ENCODE results near the gene MAPK1.
"Not testable (repeated sequence)": the region's sequence is repeated elsewhere in the genome, so short reads cannot be mapped to it uniquely, and the experiment has no call there.

MAPK1 gene

GRCh38 chr22:21790849-21791610, 76.4 kb downstream of the MAPK1 start:
- DNase-seq (ENCODE audit: low read depth), result not testable (repeated sequence)

DNA sequence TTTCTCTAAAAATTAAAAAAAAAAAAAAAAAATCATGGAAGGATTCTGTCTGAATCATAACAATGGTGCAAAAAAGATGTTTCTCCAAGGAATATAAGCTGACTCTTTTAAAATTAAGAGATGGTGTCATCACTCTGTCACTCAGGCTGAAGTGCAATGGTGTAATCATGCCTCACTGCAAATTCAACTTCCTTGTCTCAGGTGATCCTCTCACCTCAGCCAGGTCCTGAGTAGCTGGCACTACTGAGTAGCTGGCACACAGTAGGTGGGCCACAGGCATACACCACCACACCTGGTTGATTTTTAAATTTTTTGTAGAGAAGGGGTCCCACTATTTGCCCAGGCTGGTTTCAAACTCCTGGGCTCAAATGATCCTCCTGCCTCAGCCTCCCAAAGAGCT, 77.1 kb downstream of the MAPK1 start:
- DNase-seq (ENCODE audit: low read depth), result no peak

DNA sequence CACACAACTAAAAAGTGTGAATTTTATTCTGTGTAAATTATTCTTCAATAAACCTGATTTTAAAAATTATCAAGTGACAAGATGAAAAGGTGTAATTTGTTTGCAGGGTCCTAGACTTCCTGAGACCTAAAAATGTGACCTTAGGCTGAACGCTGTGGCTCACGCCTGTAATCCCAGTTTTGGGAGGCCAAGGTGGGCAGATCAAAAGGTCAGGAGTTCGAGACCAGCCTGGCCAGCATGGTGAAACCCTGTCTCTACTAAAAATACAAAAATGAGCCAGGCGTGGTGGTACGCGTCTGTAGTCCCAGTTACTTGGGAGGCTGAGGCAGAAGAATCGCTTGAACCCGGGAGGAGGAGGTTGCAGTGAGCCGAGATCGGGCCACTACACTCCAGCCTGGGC, 79.9 kb downstream of the MAPK1 start:
- not testable (repeated sequence) for DNase-seq (ENCODE audit: low read depth)

DNA sequence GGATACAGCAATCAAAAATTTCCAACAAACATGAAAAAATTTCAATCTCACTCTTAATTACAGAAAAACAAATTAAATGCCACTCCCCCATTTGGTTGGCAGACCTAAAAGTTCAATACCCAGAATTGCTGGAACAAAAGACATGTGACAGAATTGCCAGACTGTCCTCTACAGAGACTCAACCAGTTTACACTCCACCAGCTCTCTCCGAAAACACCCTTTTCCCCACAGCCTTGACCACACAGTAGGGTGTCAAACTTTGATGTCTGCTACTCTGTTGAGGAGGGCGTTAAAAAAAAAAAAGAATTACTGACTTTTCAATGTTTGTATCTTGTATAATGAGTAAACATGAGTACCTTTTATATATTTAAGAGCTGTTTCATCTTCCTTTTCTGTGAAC, 87.2 kb downstream of the MAPK1 start:
- DNase-seq (ENCODE audit: low read depth), result no peak

DNA sequence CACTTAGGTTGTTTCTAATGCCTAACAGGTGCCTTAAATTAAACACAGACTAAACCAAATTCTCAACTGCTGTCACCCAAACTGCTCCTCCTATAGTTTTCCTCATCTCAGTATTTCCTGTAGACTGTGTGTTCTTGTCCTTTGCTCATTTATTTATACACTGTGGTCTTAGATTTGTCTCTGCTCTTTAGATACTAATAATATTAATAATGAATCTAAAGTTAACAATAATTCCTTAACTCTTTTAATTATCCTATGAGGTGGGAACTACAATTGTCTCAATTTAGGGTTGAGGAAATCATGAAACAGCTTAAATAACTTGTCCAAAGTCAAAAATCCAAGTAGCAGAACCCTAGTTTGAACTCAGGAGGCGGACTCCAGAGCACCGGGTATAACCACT, 88.0 kb downstream of the MAPK1 start:
- DNase-seq (ENCODE audit: low read depth), result no peak

GRCh38 chr22:21778705-21779363, 88.6 kb downstream of the MAPK1 start:
- DNase-seq (ENCODE audit: low read depth), result no peak

- no peak for DNase-seq (ENCODE audit: low read depth)
These were observed 95.8 kb downstream of the MAPK1 start for GRCh38 chr22:21771631-21771976.

- no peak for DNase-seq (ENCODE audit: low read depth)
These were observed 99.0 kb downstream of the MAPK1 start for GRCh38 chr22:21768435-21768834.

- no peak for DNase-seq (ENCODE audit: low read depth)
These were observed 100.6 kb downstream of the MAPK1 start for GRCh38 chr22:21766691-21767462.

DNA sequence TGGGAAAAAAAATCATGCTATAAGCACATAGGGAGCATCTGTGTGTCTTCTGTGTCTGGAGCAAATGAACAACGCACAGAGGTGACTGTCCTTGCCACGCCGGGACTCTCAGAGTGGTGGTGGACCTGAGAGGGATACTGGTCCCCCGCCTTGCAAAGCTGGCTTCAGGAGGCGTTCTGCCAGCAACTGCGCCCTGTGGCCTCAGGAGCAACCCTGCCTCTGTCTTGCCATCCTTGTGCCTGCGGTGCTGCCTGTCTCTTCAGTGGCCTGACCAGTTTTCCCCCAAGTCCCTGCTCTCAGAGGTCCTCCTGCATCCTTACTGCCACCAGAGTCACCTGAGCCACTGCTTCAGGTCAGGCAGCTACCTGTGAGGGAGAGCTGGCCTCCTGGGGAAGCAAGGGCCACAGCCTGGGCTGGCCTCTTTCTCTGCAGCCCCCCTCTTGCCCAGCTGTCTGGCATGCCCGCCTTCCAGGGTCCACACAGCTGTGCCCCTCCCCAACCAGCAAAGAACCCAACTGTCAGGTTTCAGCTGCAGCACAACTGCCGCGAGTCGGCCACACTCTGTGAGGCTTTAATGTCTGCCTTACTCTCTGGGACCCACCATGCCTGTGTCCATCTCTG, 101.4 kb downstream of the MAPK1 start:
- no peak for DNase-seq (ENCODE audit: low read depth)

- no peak for DNase-seq (ENCODE audit: low read depth)
These were observed 103.2 kb downstream of the MAPK1 start for GRCh38 chr22:21764038-21764804.

DNA sequence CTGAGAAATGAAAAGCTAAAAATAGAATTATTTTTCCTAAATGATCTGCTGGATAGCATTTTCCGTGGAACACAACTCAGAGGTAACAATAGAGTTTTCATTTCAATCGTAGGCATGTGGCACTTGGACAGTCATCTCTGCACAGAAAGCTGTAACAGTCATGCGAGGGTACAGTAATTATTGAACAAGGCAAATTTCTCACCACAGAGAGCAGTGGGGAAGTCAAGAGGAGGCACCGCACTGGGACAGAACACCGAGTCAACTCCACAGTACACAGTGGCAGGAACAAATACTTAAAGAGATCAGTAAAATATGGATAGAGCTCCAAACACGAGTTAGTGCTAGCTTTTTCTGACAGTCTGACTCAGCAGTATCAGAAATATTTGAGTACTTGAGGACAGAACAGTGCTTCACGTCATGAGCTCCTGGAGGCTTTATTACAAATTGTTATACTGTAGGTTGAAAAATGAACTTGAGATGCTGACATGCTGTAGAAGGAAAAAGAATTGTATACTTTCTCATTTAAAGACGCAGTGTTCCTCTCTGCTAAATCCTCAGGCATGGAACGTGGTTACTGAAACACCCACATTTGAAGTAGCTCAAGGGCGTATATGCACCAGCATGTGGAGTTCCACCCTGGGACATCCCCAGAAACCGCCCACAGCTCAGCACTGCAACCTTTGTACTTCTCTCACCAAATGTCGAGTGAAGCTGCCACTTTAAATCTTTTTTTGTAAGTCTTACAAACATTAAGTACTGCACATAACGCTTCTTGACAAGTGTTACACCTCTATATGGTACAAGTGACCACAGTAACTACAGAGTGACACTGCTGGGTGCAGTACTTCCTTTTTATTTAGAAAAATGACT, 104.5 kb downstream of the MAPK1 start:
- no peak for DNase-seq (ENCODE audit: low read depth)

DNA sequence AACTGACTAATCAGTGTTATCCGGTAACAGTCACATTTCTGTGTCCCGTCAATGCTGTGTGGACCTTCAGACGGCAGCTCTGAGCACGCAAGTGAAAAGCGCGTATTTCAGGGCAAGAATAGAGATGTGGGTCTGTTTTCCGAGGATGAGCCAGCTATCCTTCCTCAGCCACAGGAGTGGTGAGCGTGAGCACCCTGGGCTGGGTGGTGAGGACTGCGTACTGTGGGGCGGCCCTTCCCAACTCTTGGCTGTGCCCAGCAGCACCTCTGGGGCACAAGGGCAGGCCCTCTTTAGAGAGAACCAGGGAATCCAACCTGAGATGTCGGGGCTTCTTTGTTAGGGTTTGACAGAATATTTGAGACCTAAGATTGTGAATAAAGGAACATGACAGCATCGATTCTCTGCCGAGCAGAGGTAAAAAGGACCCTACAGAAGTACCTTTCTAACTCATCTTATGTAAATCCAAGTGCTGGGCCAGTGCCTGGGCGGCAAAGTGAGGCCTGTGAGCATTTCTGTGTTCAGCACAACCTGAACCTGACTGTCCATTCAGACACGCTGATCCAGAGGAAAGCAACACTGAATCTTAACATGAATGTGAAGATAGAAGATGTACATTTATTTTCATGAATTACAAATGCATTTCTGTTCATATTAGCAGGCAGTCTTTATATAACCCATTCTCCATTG, 105.3 kb downstream of the MAPK1 start:
- DNase-seq (ENCODE audit: low read depth), result no peak

DNA sequence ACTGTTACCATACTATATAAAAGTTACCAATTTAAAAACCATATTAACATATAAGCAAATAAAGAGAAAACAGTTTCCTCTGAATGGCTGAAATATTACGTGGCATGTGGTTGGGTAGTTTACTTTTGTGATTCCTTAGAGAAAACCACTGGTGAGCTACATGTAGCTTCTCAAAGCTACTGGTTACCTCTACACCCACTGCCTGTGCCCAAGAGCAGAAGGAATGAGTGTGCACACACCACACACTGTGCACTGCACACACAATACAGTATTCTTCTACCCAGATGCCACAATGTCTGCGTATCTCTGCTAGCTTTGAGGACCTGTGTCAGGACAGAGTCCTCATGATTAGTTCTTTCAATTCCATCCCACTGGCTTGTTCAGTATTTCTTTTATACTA, 106.4 kb downstream of the MAPK1 start:
- DNase-seq (ENCODE audit: low read depth), result no peak

GRCh38 chr22:21760640-21761039, 106.8 kb downstream of the MAPK1 start:
- DNase-seq (ENCODE audit: low read depth), result no peak

DNA sequence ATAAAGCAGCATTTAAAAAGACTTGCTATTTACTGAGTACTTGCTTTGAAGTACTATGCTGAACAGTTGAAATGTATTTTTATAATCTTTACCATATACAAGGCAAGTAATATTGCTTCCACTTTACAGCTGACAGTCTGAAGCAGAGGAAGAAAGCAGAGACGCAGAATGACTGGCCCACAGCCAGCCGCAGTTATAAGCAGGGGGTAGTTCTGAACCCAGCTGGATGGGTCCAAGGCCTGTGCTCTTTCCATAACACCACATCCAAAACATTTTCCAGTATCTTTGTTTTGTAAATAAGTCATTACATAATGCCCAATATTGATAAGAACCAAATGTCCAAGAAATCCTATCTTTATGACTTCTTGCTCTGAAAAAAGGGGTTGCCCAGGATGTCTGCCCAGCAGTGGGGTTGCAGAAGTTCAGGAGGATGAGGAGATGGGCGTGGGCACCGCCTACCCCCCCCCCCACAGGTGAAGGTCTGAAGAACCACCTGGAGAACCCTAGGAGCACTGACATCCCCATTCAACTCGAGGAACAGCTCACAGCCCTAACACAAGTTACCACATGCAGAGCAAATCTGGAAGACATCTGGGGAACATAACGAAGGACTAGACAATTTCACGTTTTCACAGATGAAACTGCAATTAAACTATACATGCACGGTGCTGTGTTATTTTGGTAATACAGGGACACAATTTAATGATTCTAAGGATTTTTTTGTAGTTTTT, 107.6 kb downstream of the MAPK1 start:
- no peak for DNase-seq (ENCODE audit: low read depth)

GRCh38 chr22:21759093-21759492, 108.4 kb downstream of the MAPK1 start:
- no peak for DNase-seq (ENCODE audit: low read depth)

GRCh38 chr22:21758091-21758864, 109.2 kb downstream of the MAPK1 start:
- no peak for DNase-seq (ENCODE audit: low read depth)

DNA sequence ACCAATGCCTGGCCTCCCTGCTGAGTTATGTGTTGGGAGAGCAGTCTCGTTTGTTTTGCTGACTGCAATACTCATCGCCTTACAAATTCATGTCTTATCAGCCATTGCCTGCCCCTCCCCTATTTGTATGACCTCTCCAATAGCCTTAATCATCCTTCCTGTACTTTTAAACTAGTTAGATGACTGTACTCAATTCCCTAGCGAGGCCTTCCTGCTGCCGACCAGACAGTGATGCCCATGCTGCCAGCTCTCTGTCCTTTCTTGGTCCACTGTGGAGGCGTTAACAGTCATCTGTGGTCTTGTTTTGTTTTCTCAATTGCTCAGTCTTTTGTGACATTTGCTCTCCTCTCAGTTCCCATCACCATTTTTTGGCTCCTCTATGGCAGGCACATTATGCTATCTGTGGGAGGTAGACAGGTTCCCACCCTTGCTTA, 111.6 kb downstream of the MAPK1 start:
- DNase-seq (ENCODE audit: low read depth), result peak; percentile 54
